Cardiac fibroblast (primary cell): Measurements from ENCODE around the gene ERICH3.
"Not testable (repeated sequence)": the region's sequence is repeated elsewhere in the genome, so short reads cannot be mapped to it uniquely, and the experiment has no call there.

Source experiments
- DNase-seq, 2 donors: peaks; one replicate each; pipeline versions ENCODE4 v3.0.0 to v3.0.0-alpha.2; 2010; ENCODE audit warnings: low read depth in 2 of 2
- H3K4me3 ChIP-seq, 2 donors: replicated peaks in 1 of 2; 1 replicate in 1 of 2; 2 replicates in 1 of 2; pipeline ENCODE4 v1.5.1; 2011; ENCODE audit warnings: low read depth in 2 of 2, low read length in 2 of 2, mild to moderate bottlenecking in 2 of 2, moderate library complexity in 1 of 2
- CTCF ChIP-seq: IDR thresholded peaks from one replicate; pipeline ENCODE4 v1.5.1; 2011; ENCODE audit warnings: low read depth, mild to moderate bottlenecking, low read length, inconsistent platforms

ERICH3 gene

GRCh38 chr1:74681851-74682250, 8.3 kb upstream of the ERICH3 start:
- TF ChIP-seq CTCF = no peak
- no peak overlapping the region for H3K4me3 ChIP-seq
- DNase-seq = no peak

GRCh38 chr1:74681449-74681848, 7.9 kb upstream of the ERICH3 start:
- DNase-seq = no peak
- H3K4me3 ChIP-seq = no peak overlapping the region
- no peak for TF ChIP-seq CTCF

GRCh38 chr1:74681001-74681400, 7.4 kb upstream of the ERICH3 start:
- H3K4me3 ChIP-seq = no peak overlapping the region
- DNase-seq = no peak
- TF ChIP-seq CTCF = no peak

GRCh38 chr1:74679811-74680210, 6.2 kb upstream of the ERICH3 start:
- TF ChIP-seq CTCF = no peak
- DNase-seq = no peak
- H3K4me3 ChIP-seq = no peak overlapping the region

GRCh38 chr1:74677926-74678325, 4.3 kb upstream of the ERICH3 start:
- DNase-seq = no peak

GRCh38 chr1:74674278-74675048, 871 bp upstream of the ERICH3 start:
- TF ChIP-seq CTCF = no peak
- H3K4me3 ChIP-seq = no peak overlapping the region
- no peak for DNase-seq

More at GRCh38 chr1:74677926-74678325, 4.3 kb upstream of the ERICH3 start:
- no peak for TF ChIP-seq CTCF
- no peak overlapping the region for H3K4me3 ChIP-seq

- H3K4me3 ChIP-seq, DNase-seq: not testable (repeated sequence)
These were observed 2.7 kb downstream of the ERICH3 start for GRCh38 chr1:74670866-74671265.
